ENCODE measurements around the gene KCNMA1. TPM values are rescaled to one million over a fixed set of nuclear protein-coding genes. Genes with fewer than 3 reads are reported as not detected.

KCNMA1 gene
- total and polyA plus RNA-seq, 2 donors (not counting 1 experiment from before 2014, with no cell fraction given), result 0.82 to 3.1 TPM

GRCh38 chr10:77571490-77571889 is 66.1 kb downstream of the KCNMA1 start:
- DNase-seq (no peak), ATAC-seq (ENCODE audit: low read depth) (no peak)
- no peaks in the 10 kb centered on the region for H3K27me3 Mint-ChIP-seq
- no peaks in the 10 kb centered on the region for H3K4me1 Mint-ChIP-seq
- no peak overlapping the region for H3K4me3 Mint-ChIP-seq
- H3K9me3 Mint-ChIP-seq (ENCODE audit: insufficient read depth), result no peaks in the 10 kb centered on the region
- Histone ChIP-seq H3K4me3 (ENCODE audit: control extremely low read depth in 1 of 5, extremely low read depth in 1 of 5, insufficient read depth in 1 of 5, low read depth in 2 of 5, low read length in 4 of 5) (no peak overlapping the region), H3K36me3 (replicated peaks in 1 of 2; ENCODE audit: control extremely low read depth in 1 of 2, control insufficient read depth in 1 of 2, extremely low read depth in 1 of 2, insufficient read depth in 2 of 2, low read length in 1 of 2) (no peaks in the 10 kb centered on the region), H3K9ac (ENCODE audit: low read length) (no peak overlapping the region), H3K79me2 (ENCODE audit: control insufficient read depth, insufficient read depth, low read length) (no peaks in the 10 kb centered on the region), H2AFZ (ENCODE audit: insufficient read depth, low read depth, low read length, poor library complexity, severe bottlenecking) (no peak overlapping the region), H3K4me2 (replicated peaks; ENCODE audit: low read depth, low read length, poor library complexity, severe bottlenecking) (no peak overlapping the region), H4K20me1 (ENCODE audit: control insufficient read depth, insufficient read depth, low read length, poor library complexity, severe bottlenecking) (no peaks in the 10 kb centered on the region), H3K9me3 (ENCODE audit: control extremely low read depth in 1 of 3, control insufficient read depth in 2 of 3, insufficient read depth in 1 of 3, low read length in 2 of 3) (peaks cover 0 to 2% (median 0%) of the 10 kb centered on the region in 3 donors), H3K27me3 (replicated peaks in 1 of 4; ENCODE audit: control extremely low read depth in 1 of 4, control insufficient read depth in 3 of 4, insufficient read depth in 4 of 4, low read length in 3 of 4) (no peaks in the 10 kb centered on the region), H3K27ac (ENCODE audit: low read length in 2 of 2) (no peak overlapping the region), H3K4me1 (ENCODE audit: control insufficient read depth in 2 of 2, insufficient read depth in 2 of 2, low read length in 2 of 2) (no peaks in the 10 kb centered on the region)
- ChIA-PET POLR2A (no interaction called here), CTCF (no interaction called here)
- 100% methylated on average over 3 of the region's 3 CpGs for WGBS (ENCODE audit: insufficient coverage)
- H3K27ac Mint-ChIP-seq, result no peak overlapping the region
- TF ChIP-seq CTCF (IDR thresholded peaks at IDR 0.05), result no peak
- no peak for TF ChIP-seq EZH2 (IDR thresholded peaks at IDR 0.05; ENCODE audit: borderline replicate concordance, insufficient read depth, low read depth, low read length, poor library complexity, severe bottlenecking)
- intact Hi-C loops (cut with micrococcal nuclease), result no loop called here

- no peaks in the 10 kb centered on the region for H3K9me3 Mint-ChIP-seq (ENCODE audit: insufficient read depth)
- no peak overlapping the region for H3K4me2 ChIP-seq (replicated peaks; ENCODE audit: low read depth, low read length, poor library complexity, severe bottlenecking)
- H2AFZ ChIP-seq (ENCODE audit: insufficient read depth, low read depth, low read length, poor library complexity, severe bottlenecking), result no peak overlapping the region
- no peak overlapping the region for H3K4me3 Mint-ChIP-seq
- no peak overlapping the region for H3K27ac ChIP-seq (ENCODE audit: low read length in 2 of 2)
- H3K27me3 ChIP-seq (replicated peaks in 1 of 4; ENCODE audit: control extremely low read depth in 1 of 4, control insufficient read depth in 3 of 4, insufficient read depth in 4 of 4, low read length in 3 of 4), result peaks cover 0 to 5% (median under 1%) of the 10 kb centered on the region in 4 experiments
- CTCF ChIA-PET, result no interaction called here
- intact Hi-C loops (cut with micrococcal nuclease), result no loop called here
- H3K79me2 ChIP-seq (ENCODE audit: control insufficient read depth, insufficient read depth, low read length), result no peaks in the 10 kb centered on the region
- no peak overlapping the region for H3K27ac Mint-ChIP-seq
- DNase-seq (no peak), ATAC-seq (ENCODE audit: low read depth) (no peak)
- peaks cover 0 to under 1% of the 10 kb centered on the region in 2 donors for H3K4me1 ChIP-seq (ENCODE audit: control insufficient read depth in 2 of 2, insufficient read depth in 2 of 2, low read length in 2 of 2)
- no peak for TF ChIP-seq CTCF (IDR thresholded peaks at IDR 0.05)
- no peak for TF ChIP-seq EZH2 (IDR thresholded peaks at IDR 0.05; ENCODE audit: borderline replicate concordance, insufficient read depth, low read depth, low read length, poor library complexity, severe bottlenecking)
- no peaks in the 10 kb centered on the region for H4K20me1 ChIP-seq (ENCODE audit: control insufficient read depth, insufficient read depth, low read length, poor library complexity, severe bottlenecking)
- H3K27me3 Mint-ChIP-seq, result peaks cover 11% of the 10 kb centered on the region
- no peak overlapping the region for H3K4me3 ChIP-seq (ENCODE audit: control extremely low read depth in 1 of 5, extremely low read depth in 1 of 5, insufficient read depth in 1 of 5, low read depth in 2 of 5, low read length in 4 of 5)
- no peaks in the 10 kb centered on the region for H3K36me3 ChIP-seq (replicated peaks in 1 of 2; ENCODE audit: control extremely low read depth in 1 of 2, control insufficient read depth in 1 of 2, extremely low read depth in 1 of 2, insufficient read depth in 2 of 2, low read length in 1 of 2)
- no peak overlapping the region for H3K9ac ChIP-seq (ENCODE audit: low read length)
- POLR2A ChIA-PET, result no interaction called here
- 98% methylated on average over 10 of the region's 13 CpGs for WGBS (ENCODE audit: insufficient coverage)
- peaks cover 14% of the 10 kb centered on the region for H3K4me1 Mint-ChIP-seq
- no peaks in the 10 kb centered on the region for H3K9me3 ChIP-seq (ENCODE audit: control extremely low read depth in 1 of 3, control insufficient read depth in 2 of 3, insufficient read depth in 1 of 3, low read length in 2 of 3)
Observed at GRCh38 chr10:77566914-77567566, 70.6 kb downstream of the KCNMA1 start.

All from B cell (primary cell).